GM21447 (cell line): ENCODE data around the gene C10orf90.

ENCODE experiments used
- ATAC-seq: cut with Tn5 transposase; IDR thresholded peaks from one replicate; pipeline ENCODE4 v1.9.1; 2021; ENCODE audit not compliant: unreplicated experiment

The C10orf90 gene

GRCh38 chr10:126592901-126593300 lies 77.6 kb downstream of the C10orf90 start:
- no peak for ATAC-seq

DNA sequence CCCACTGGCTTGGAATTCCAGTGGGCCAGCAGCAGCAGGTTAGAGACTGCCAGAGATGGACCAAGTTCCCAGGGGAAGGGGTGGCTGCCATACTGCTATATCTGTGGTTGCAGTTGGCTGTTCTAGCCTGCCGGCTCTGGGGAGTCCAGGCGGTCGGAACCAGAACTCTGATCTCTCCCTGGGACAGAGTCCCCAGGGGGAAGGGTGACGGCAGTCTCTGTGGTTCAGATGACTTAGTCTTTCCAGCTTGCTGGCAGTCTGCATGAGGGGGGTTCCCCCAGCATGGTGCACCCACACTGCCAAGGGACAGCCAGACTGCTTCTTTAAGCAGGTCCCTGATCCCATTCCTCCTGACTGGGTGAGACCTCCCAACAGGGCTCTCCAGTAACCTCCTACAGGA lies 82.5 kb downstream of the C10orf90 start:
- no peak for ATAC-seq

GRCh38 chr10:126586878-126587277 lies 83.6 kb downstream of the C10orf90 start:
- ATAC-seq = no peak

- no peak for ATAC-seq
These were observed 84.4 kb downstream of the C10orf90 start for GRCh38 chr10:126586128-126586527.

- ATAC-seq = no peak
These were observed 85.1 kb downstream of the C10orf90 start for GRCh38 chr10:126585249-126586017.

- ATAC-seq = no peak
These were observed 85.7 kb downstream of the C10orf90 start for GRCh38 chr10:126584836-126585235.

DNA sequence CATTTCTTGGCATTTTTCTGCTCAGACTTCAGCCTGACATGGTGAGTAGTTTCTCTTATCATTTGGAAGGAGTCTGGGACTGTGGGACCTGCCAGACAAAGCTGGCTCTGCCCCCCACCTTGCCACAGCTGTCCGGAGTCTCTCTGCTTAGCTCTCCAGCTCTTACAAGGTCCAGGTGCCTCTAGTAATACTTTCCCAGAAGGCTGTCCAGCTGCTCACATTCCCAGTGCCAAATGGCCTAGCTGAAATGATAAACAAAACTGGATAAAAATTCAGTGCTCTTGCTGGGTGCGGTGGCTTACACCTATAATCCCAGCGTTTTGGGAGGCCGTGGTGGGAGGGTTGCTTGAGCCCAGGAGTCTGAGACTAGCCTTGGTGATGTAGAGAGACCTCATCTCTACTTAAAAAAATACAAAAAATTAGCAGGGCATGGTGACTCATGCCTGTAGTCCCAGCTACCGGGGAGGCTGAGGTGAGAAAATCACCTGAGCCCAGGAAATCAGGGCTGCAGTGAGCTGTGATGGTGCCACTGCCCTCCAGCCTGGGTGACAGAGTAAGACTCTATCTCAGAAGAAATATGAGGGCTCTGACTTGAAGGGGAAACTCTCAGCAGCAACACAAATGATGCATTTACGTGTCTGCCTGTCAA lies 86.8 kb downstream of the C10orf90 start:
- no peak for ATAC-seq

DNA sequence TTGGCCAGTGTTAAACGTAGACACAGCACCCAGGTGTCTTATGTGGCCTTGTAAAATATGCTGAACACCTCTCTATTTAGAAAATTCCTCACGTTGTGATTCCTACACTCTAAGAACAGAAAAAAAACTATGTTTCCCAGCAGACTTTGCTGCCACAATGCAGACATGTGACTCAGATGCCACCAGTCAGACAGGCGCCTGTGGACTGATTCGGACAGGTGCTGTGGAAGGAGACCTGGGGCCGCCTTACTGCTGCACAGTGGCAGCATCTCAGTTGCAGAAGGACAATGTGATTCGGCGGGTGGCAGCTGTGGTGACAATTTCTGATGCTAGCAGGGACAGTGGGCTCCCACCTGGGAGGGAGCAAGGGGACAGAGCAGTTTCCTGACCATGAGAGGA lies 88.8 kb downstream of the C10orf90 start:
- no peak for ATAC-seq

DNA sequence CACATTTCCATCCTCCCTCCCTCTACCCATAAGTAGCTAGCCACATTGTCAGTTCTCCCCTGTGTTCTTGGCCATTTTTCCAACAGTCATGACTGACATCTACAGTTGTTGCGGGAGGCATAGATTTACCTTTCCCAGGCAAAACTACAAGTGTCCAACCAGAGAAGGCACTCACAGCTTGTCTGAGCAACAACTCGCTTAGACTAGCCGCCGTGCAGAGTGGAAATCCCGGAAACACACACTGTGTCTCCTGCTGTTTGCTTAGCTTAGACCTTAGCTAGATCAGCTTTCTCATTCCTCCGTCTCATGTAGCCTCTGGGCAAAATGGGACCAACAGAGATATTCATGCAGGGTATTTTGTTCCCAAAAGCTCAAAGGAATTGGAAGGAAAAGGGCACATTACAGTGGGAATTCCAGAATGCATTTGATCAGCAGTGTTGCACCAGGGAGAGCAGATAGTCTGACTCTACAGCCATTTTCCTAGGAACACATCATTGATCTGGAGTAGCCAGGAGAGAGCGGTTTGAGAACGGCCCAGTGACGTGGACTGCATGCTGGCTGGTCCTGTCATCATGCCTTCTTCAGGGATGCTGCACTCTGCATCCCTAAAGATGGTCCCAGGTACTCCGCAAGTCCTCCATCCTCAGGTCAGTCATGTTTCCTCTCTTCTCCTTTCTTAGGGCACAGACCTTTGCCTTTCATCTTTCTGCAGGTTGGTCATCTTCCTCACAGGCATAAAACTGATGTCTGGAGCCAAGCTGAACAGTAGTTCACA lies 89.4 kb downstream of the C10orf90 start:
- ATAC-seq = no peak

DNA sequence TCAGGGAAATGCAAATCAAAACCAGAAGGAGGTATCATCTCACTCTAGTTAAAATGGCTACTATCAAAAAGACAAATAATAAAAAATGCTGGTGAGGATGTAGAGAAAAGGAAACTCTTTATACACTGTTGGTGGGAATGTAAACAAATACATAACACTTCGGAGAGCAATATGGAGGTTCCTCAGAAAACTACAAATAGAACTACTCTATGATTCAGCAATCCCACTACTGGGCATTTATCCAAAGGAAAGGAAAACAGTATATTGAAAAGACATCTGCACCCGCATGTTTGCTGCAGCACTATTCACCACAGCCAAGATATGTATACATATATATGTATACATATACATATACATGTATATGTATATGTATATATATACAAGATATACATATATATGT lies 94.2 kb downstream of the C10orf90 start:
- ATAC-seq = no peak

- no peak for ATAC-seq
These were observed 99.6 kb downstream of the C10orf90 start for GRCh38 chr10:126570621-126571602.

DNA sequence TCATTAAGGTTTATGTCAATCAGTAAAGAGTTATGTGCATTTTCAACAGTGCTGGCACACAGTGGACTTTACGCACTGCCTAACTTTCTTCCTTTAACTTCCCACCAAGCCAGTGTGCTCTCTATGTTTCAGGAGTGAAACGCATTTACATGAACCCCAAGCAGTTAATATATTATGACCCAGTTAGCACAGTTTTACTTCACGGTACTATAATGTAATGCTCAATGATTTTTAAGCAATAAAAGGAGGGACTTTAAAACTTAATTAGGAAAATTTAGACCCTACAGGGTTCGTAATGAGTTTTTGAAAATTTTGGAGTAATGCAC lies 100.3 kb downstream of the C10orf90 start:
- ATAC-seq = no peak

GRCh38 chr10:126569513-126570244 lies 100.8 kb downstream of the C10orf90 start:
- ATAC-seq = no peak

DNA sequence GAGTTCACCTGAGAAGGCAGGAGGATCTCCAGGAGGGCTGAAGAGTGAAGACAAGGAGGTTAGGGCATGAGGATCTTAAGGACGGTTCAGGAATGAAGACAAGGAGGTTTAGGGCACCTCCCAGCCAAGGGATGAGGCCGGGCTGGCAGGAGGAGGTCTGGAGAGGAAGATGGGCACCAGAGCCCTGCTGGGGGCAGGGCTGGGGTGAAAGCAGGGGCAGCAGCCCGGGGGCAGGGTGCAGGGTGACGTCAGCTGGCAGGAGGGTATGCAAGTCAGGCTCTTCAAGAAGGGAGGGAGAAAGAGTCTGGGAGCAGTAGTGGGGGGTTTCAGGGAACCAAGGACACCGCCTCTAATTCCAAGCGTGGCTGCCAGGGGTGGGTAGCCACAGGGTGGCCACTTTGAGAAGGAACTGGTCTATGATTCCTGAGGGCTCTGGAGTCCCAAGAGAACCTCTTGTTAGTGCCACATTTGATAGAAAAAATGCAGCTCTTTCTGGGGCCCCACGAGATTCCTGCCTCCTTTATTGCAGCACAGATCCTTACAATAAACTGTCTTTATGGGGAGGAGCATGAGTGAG lies 101.6 kb downstream of the C10orf90 start:
- ATAC-seq = no peak

GRCh38 chr10:126565871-126566270 lies 104.6 kb downstream of the C10orf90 start:
- ATAC-seq = no peak

GRCh38 chr10:126565441-126565840 lies 105.1 kb downstream of the C10orf90 start:
- no peak for ATAC-seq

DNA sequence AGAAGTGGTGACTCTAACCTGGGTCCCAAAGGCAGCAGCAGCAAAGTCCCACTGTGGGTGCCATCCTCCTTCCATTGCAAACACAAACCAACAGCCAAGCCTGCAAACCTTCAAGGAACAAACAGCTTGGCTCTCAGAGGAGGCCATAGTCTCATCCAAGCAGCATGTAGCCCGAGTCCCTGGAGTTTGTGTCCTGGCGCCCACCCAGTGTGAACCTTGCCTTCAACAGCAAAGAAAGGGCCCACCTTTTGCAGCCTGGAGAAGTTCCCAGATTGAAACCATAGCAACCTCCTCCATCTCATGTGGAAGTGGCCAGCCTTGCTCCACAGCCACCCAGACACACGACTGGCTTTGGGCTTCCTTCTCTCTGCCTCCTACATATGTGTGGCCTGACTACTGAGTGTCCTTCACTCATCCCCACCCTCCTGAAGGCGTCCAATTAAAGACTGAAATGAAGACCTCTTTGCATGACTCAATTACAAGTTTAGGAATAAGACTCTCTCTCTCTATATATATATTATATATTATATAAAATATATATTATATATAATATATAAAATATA lies 106.1 kb downstream of the C10orf90 start:
- no peak for ATAC-seq

- no peak for ATAC-seq
These were observed 107.1 kb downstream of the C10orf90 start for GRCh38 chr10:126563361-126563760.

GRCh38 chr10:126561921-126562680 lies 108.4 kb downstream of the C10orf90 start:
- no peak for ATAC-seq
